Measurements from ENCODE around the gene MACF1. TPM values are rescaled to one million over a fixed set of nuclear protein-coding genes. Genes with fewer than 3 reads are reported as not detected.

Gene MACF1
- total and polyA plus RNA-seq, 2 donors from 2014 or later = 65.7 to 387 TPM

GRCh38 chr1:39453603-39454002 is 249.1 kb downstream of the MACF1 start:
- intact Hi-C loops (cut with DNase I) = no loop called here
- Histone ChIP-seq H3K4me1 (ENCODE audit: control insufficient read depth in 2 of 3, insufficient read depth in 2 of 3, low read depth in 1 of 3, low read length in 3 of 3) (no peaks in the 10 kb centered on the region), H3K9ac (ENCODE audit: low read length in 3 of 3) (no peak overlapping the region), H3K27ac (ENCODE audit: low read depth in 2 of 2, low read length in 2 of 2) (no peak overlapping the region), H3K36me3 (ENCODE audit: control insufficient read depth in 2 of 3, insufficient read depth in 3 of 3, low read length in 3 of 3) (peaks cover 23 to 85% (median 63%) of the 10 kb centered on the region in 3 donors), H3K9me3 (ENCODE audit: control insufficient read depth in 2 of 3, insufficient read depth in 1 of 3, low read length in 3 of 3) (no peaks in the 10 kb centered on the region), H3K27me3 (ENCODE audit: control insufficient read depth, insufficient read depth, low read length) (no peaks in the 10 kb centered on the region), H3K4me3 (ENCODE audit: low read length in 3 of 3) (no peak overlapping the region)
- no peak for TF ChIP-seq CTCF (IDR thresholded peaks at IDR 0.05; ENCODE audit: borderline replicate concordance, extremely low read depth, insufficient read depth)
- DNase-seq (no peak), FAIRE-seq (no peak)

DNA sequence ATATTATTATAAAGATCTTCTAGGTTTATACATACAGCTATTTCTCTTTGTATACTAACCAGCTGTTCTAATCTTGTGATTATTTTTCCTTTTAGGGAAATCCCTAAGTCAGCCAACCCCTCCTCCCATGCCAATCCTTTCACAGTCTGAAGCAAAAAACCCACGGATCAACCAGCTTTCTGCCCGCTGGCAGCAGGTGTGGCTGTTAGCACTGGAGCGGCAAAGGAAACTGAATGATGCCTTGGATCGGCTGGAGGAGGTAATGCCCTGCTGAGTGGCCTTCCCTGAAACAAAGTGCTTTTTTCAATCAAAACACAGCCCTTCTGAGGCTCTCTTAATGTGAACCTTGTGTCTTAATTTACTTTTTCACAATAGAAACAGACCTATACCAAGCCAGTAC is 254.5 kb downstream of the MACF1 start:
- no peak for DNase-seq
- H3K9ac ChIP-seq (ENCODE audit: low read length in 3 of 3) = no peak overlapping the region
- TF ChIP-seq CTCF (IDR thresholded peaks at IDR 0.05; ENCODE audit: borderline replicate concordance, extremely low read depth, insufficient read depth) = no peak
- intact Hi-C loops (cut with DNase I) = no loop called here
- no peaks in the 10 kb centered on the region for H3K9me3 ChIP-seq (ENCODE audit: control insufficient read depth in 2 of 3, insufficient read depth in 1 of 3, low read length in 3 of 3)
- no peaks in the 10 kb centered on the region for H3K27me3 ChIP-seq (ENCODE audit: control insufficient read depth, insufficient read depth, low read length)
- no peak for FAIRE-seq
- H3K4me1 ChIP-seq (ENCODE audit: control insufficient read depth in 2 of 3, insufficient read depth in 2 of 3, low read depth in 1 of 3, low read length in 3 of 3) = no peaks in the 10 kb centered on the region
- no peak overlapping the region for H3K27ac ChIP-seq (ENCODE audit: low read depth in 2 of 2, low read length in 2 of 2)
- no peak overlapping the region for H3K4me3 ChIP-seq (ENCODE audit: low read length in 3 of 3)
- H3K36me3 ChIP-seq (ENCODE audit: control insufficient read depth in 2 of 3, insufficient read depth in 3 of 3, low read length in 3 of 3) = peaks cover 33 to 90% (median 80%) of the 10 kb centered on the region in 3 donors

- peaks cover 33 to 73% (median 62%) of the 10 kb centered on the region in 3 donors for H3K36me3 ChIP-seq (ENCODE audit: control insufficient read depth in 2 of 3, insufficient read depth in 3 of 3, low read length in 3 of 3)
- no peak overlapping the region for H3K27ac ChIP-seq (ENCODE audit: low read depth in 2 of 2, low read length in 2 of 2)
- H3K27me3 ChIP-seq (ENCODE audit: control insufficient read depth, insufficient read depth, low read length) = no peaks in the 10 kb centered on the region
- intact Hi-C loops (cut with DNase I) = no loop called here
- no peaks in the 10 kb centered on the region for H3K4me1 ChIP-seq (ENCODE audit: control insufficient read depth in 2 of 3, insufficient read depth in 2 of 3, low read depth in 1 of 3, low read length in 3 of 3)
- DNase-seq (no peak), FAIRE-seq (no peak)
- no peak for TF ChIP-seq CTCF (IDR thresholded peaks at IDR 0.05; ENCODE audit: borderline replicate concordance, extremely low read depth, insufficient read depth)
- H3K9ac ChIP-seq (ENCODE audit: low read length in 3 of 3) = no peak overlapping the region
- H3K4me3 ChIP-seq (ENCODE audit: low read length in 3 of 3) = no peak overlapping the region
- H3K9me3 ChIP-seq (ENCODE audit: control insufficient read depth in 2 of 3, insufficient read depth in 1 of 3, low read length in 3 of 3) = no peaks in the 10 kb centered on the region
These were observed 257.6 kb downstream of the MACF1 start for GRCh38 chr1:39462074-39462473.

Measured in kidney (tissue), 14 donors.